Ovary (tissue), 3 donors: ENCODE measurements around the gene S1PR5.

Experiments used
- CTCF ChIP-seq, 3 donors: fragments of 450-650 bp in 2 of 3; fragments of 200-600 bp in 1 of 3; IDR thresholded peaks; one replicate each; pipeline versions ENCODE4 v1.5.1 to v1.8.0; 2016 to 2022; ENCODE audit warnings: antibody characterized with exemption in 3 of 3, mild to moderate bottlenecking in 1 of 3
- EP300 ChIP-seq: sonication (generic); formaldehyde crosslinking; IDR thresholded peaks from one replicate; pipeline ENCODE4 v1.6.1; 2017; ENCODE audit warnings: antibody characterized with exemption
- POLR2A ChIP-seq: fragments of 450-650 bp; IDR thresholded peaks from one replicate; pipeline ENCODE4 v1.6.1; 2017; ENCODE audit warnings: antibody characterized with exemption, mild to moderate bottlenecking, moderate library complexity
- donor health status: DM: no; HTN: no; CAD: no.

GRCh38 chr19:10550336-10550735, 33.1 kb upstream of the S1PR5 start:
- TF ChIP-seq CTCF (IDR thresholded peaks at IDR 0.05) (no peak), POLR2A (no peak), EP300 (no peak)
